ENCODE data around the gene SUGCT. TPM values are rescaled to one million over a fixed set of nuclear protein-coding genes. Genes with fewer than 3 reads are reported as not detected.

SUGCT gene
- total and polyA plus RNA-seq, 2 of the 8 experiments (the other 6 are each of a cell fraction or from before 2014, with no cell fraction given): 2.8 to 5.4 TPM

DNA sequence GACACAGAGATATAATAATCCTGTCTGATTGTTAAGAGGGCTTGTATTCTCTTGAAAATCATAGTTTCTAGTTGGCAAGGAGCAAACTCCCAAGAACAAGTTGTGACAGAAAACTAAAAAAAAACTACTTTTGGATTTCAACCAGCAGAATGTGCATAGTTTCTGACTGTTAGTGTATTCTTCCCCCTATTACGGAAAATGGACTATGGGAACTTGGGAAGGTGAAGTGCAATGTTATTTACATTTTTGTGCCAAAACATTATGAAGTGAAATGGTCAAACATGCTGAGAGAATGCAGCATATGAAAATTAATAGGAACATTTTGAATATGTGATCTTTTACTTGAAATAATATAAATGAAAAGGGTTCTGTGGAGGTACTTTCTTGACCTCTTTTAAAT is 660.8 kb downstream of the SUGCT start:
- no peak overlapping the region for H2AFZ ChIP-seq (ENCODE audit: low read length)
- CTCF ChIA-PET (ENCODE audit: partially characterized antibody): no interaction called here
- DNase-seq (ENCODE audit: low read depth in 1 of 2, low spot score in 2 of 2): no peak
- H3K27me3 ChIP-seq (replicated peaks in 1 of 4; ENCODE audit: control insufficient read depth in 3 of 4, extremely low read depth in 1 of 4, insufficient read depth in 3 of 4, low read length in 3 of 4): peaks cover 0 to 1% (median 0%) of the 10 kb centered on the region in 4 experiments; a peak in 1 of 7 replicates
- H2AK5ac ChIP-seq (ENCODE audit: low read depth, low read length): no peak overlapping the region
- no peak overlapping the region for H3K23ac ChIP-seq (ENCODE audit: insufficient read length)
- no peak overlapping the region for H2BK15ac ChIP-seq (ENCODE audit: low read length)
- H3K79me2 ChIP-seq (ENCODE audit: control insufficient read depth in 1 of 2, insufficient read depth in 2 of 2, low read length in 2 of 2): no peaks in the 10 kb centered on the region
- H3K14ac ChIP-seq (ENCODE audit: insufficient read length): no peak overlapping the region
- no peak overlapping the region for H2BK20ac ChIP-seq (ENCODE audit: low read length)
- no peak overlapping the region for H3K18ac ChIP-seq (ENCODE audit: extremely low read depth, low read length)
- no peak overlapping the region for H3K4me2 ChIP-seq (ENCODE audit: insufficient read depth in 1 of 2, low read depth in 2 of 2, low read length in 2 of 2)
- no peak overlapping the region for H3K4ac ChIP-seq (replicated peaks; ENCODE audit: insufficient read length, low read depth, low read length)
- no peak overlapping the region for H3K9ac ChIP-seq (replicated peaks in 1 of 4; ENCODE audit: extremely low read depth in 1 of 4, low read depth in 3 of 4, low read length in 3 of 4)
- no peaks in the 10 kb centered on the region for H3K9me3 ChIP-seq (ENCODE audit: insufficient read depth in 2 of 2, low read depth in 1 of 2, low read length in 1 of 2)
- POLR2A ChIA-PET (ENCODE audit: partially characterized antibody): no interaction called here
- H3K27ac ChIP-seq (ENCODE audit: low read depth, low read length): no peak overlapping the region
- H4K8ac ChIP-seq (ENCODE audit: extremely low read depth, insufficient read depth, low read length): no peak overlapping the region
- no peak overlapping the region for H2BK120ac ChIP-seq (replicated peaks; ENCODE audit: low read depth, low read length)
- H2BK12ac ChIP-seq (ENCODE audit: low read depth, low read length): no peak overlapping the region
- H3K4me1 ChIP-seq (replicated peaks in 1 of 4; ENCODE audit: control insufficient read depth in 3 of 4, insufficient read depth in 4 of 4, low read length in 3 of 4): no peaks in the 10 kb centered on the region
- no peak overlapping the region for H2BK5ac ChIP-seq (ENCODE audit: low read depth, low read length)
- H4K91ac ChIP-seq (replicated peaks; ENCODE audit: insufficient read length, low read length): no peak overlapping the region
- no peak overlapping the region for H3K56ac ChIP-seq (replicated peaks; ENCODE audit: insufficient read length, low read depth, low read length)
- H3K4me3 ChIP-seq (ENCODE audit: extremely low read depth in 1 of 4, insufficient read depth in 2 of 4, low read depth in 3 of 4, low read length in 4 of 4): no peak overlapping the region
- H3K36me3 ChIP-seq (ENCODE audit: control insufficient read depth in 2 of 4, insufficient read depth in 4 of 4, low read length in 3 of 4): no peaks in the 10 kb centered on the region
- FAIRE-seq: no peak
- no peaks in the 10 kb centered on the region for H3K79me1 ChIP-seq (ENCODE audit: low read depth, low read length)
- H4K20me1 ChIP-seq (replicated peaks in 1 of 2; ENCODE audit: control insufficient read depth in 1 of 2, insufficient read depth in 2 of 2, low read length in 2 of 2): no peaks in the 10 kb centered on the region
- no peaks in the 10 kb centered on the region for H3K23me2 ChIP-seq (ENCODE audit: low read depth, low read length)
- WGBS, 2 experiments (ENCODE audit: extremely low coverage in 1 of 2, insufficient coverage in 1 of 2, insufficient read length in 1 of 2, insufficient replicate concordance in 2 of 2, low coverage in 1 of 2, low lambda C conversion rate in 2 of 2, missing lambda C conversion rate in 1 of 2): 100% methylated on average over 1 of the region's 1 CpG; no CpG with 5 or more reads in 1 of the 2 experiments
- H4K5ac ChIP-seq (ENCODE audit: insufficient read length, low read depth, low read length): no peak overlapping the region
- no peak for TF ChIP-seq SP1 (IDR thresholded peaks at IDR 0.05; ENCODE audit: low read depth, low read length)
- TF ChIP-seq CBX8 (IDR thresholded peaks at IDR 0.05; ENCODE audit: borderline replicate concordance, low read depth, low read length): no peak
- TF ChIP-seq TAF7 (optimal IDR thresholded peaks at IDR 0.05; ENCODE audit: borderline replicate concordance, low read depth, low read length): no peak
- TF ChIP-seq TAF1 (IDR thresholded peaks at IDR 0.05; ENCODE audit: low read depth, low read length): no peak
- TF ChIP-seq RFX5 (IDR thresholded peaks at IDR 0.05; ENCODE audit: borderline replicate concordance, low read depth, low read length): no peak
- TF ChIP-seq, protein P1, sequence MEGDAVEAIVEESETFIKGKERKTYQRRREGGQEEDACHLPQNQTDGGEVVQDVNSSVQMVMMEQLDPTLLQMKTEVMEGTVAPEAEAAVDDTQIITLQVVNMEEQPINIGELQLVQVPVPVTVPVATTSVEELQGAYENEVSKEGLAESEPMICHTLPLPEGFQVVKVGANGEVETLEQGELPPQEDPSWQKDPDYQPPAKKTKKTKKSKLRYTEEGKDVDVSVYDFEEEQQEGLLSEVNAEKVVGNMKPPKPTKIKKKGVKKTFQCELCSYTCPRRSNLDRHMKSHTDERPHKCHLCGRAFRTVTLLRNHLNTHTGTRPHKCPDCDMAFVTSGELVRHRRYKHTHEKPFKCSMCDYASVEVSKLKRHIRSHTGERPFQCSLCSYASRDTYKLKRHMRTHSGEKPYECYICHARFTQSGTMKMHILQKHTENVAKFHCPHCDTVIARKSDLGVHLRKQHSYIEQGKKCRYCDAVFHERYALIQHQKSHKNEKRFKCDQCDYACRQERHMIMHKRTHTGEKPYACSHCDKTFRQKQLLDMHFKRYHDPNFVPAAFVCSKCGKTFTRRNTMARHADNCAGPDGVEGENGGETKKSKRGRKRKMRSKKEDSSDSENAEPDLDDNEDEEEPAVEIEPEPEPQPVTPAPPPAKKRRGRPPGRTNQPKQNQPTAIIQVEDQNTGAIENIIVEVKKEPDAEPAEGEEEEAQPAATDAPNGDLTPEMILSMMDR (IDR thresholded peaks at IDR 0.05; ENCODE audit: control extremely low read depth in 1 of 3, insufficient read depth in 1 of 3, low read depth in 1 of 3, low read length in 3 of 3): no peak
- no peak for TF ChIP-seq MAFK (IDR thresholded peaks at IDR 0.05; ENCODE audit: low read depth, low read length)
- no peak for TF ChIP-seq SP4 (IDR thresholded peaks at IDR 0.05; ENCODE audit: low read length)
- no peak for TF ChIP-seq POU5F1 (IDR thresholded peaks at IDR 0.05; ENCODE audit: low read depth, low read length)
- no peak for TF ChIP-seq CREB1 (IDR thresholded peaks at IDR 0.05)
- TF ChIP-seq TEAD4 (IDR thresholded peaks at IDR 0.05; ENCODE audit: low read depth, low read length): no peak
- TF ChIP-seq, protein P2, sequence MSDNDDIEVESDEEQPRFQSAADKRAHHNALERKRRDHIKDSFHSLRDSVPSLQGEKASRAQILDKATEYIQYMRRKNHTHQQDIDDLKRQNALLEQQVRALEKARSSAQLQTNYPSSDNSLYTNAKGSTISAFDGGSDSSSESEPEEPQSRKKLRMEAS (IDR thresholded peaks at IDR 0.05): no peak
- no peak for TF ChIP-seq ASH2L (IDR thresholded peaks at IDR 0.05; ENCODE audit: low read length)
- no peak for TF ChIP-seq YY1 (IDR thresholded peaks at IDR 0.05; ENCODE audit: low read depth, low read length)
